GM12878 (cell line): ENCODE results near the gene DLGAP5. TPM values are rescaled to one million over a fixed set of nuclear protein-coding genes. Genes with fewer than 3 reads are reported as not detected.

Experiments
- ATAC-seq: fragments of 200-7000 bp; cut with Tn5 transposase; 3 replicates; pipeline ENCODE4 v1.9.1; 2020; ENCODE audit warnings: mild to moderate bottlenecking, moderate library complexity
- BruUV-seq: library from RNA; stranded (reverse); fragments of 400-500 nt; replicated peaks from 2 replicates; lab custom pipeline; 2021; lab: Mats Ljungman, UMichigan
- CTCF ChIA-PET: fragments of 300-600 bp; sonication (Branson Sonifier 250); formaldehyde crosslinking; extraction: SDS; loops from one replicate; lab custom pipeline; 2021; ENCODE audit warnings: inconsistent platforms; lab: Yijun Ruan, JAX
- POLR2A ChIA-PET: fragments of 350-600 bp; formaldehyde crosslinking; extraction: SDS; loops from one replicate; lab custom pipeline; 2021; ENCODE audit warnings: inconsistent platforms; lab: Charles Lee
- RAD21 ChIA-PET: fragments of 300-600 bp; sonication (Branson Sonifier 250); formaldehyde crosslinking; loops from one replicate; lab custom pipeline; 2023; ENCODE audit warnings: antibody characterized with exemption; ENCODE audit not compliant: unreplicated experiment; lab: Charles Lee
- SMC1A ChIA-PET: fragments of 300-600 bp; sonication (Branson Sonifier 250); formaldehyde crosslinking; loops from one replicate; lab custom pipeline; 2023; ENCODE audit not compliant: unreplicated experiment, uncharacterized antibody; lab: Charles Lee
- DNase-seq: peaks from one replicate; pipeline ENCODE4 v3.0.0-alpha.2; 2011; ENCODE audit warnings: low read depth, low spot score
- FAIRE-seq: peaks from 3 replicates; lab custom pipeline; 2011; peaks lifted over from hg19 to GRCh38; lab: Jason Lieb, UNC
- H2AFZ ChIP-seq: 2 replicates; pipeline ENCODE4 v1.6.0; 2011; ENCODE audit warnings: low read depth, low read length, control low read depth; ENCODE audit not compliant: control insufficient read depth
- H3K27ac ChIP-seq: 2 replicates; pipeline ENCODE4 v1.5.1; 2011; ENCODE audit warnings: control low read depth; ENCODE audit not compliant: control insufficient read depth, insufficient read depth
- H3K27me3 ChIP-seq, 2 experiments: replicated peaks in 1 of 2; 2 replicates each; pipeline versions ENCODE4 v1.6.0 to v1.6.1; 2011; ENCODE audit warnings: low read length in 1 of 2; ENCODE audit not compliant: control insufficient read depth in 2 of 2, insufficient read depth in 2 of 2
- H3K36me3 ChIP-seq, 2 experiments: 2 replicates each; pipeline ENCODE4 v1.5.1; 2011; ENCODE audit warnings: low read length in 1 of 2; ENCODE audit not compliant: control insufficient read depth in 2 of 2, insufficient read depth in 2 of 2
- H3K4me1 ChIP-seq: 2 replicates; pipeline ENCODE4 v1.6.1; 2011; ENCODE audit warnings: mild to moderate bottlenecking, low read length, moderate library complexity, mixed read lengths; ENCODE audit not compliant: control insufficient read depth, insufficient read depth
- H3K4me2 ChIP-seq: 2 replicates; pipeline ENCODE4 v1.6.0; 2011; ENCODE audit warnings: control low read depth; ENCODE audit not compliant: control insufficient read depth, insufficient read depth
- H3K4me3 ChIP-seq: fragments of 200-600 bp; sonication (generic); 2 replicates; pipeline ENCODE4 v1.5.1; 2016
- H3K79me2 ChIP-seq: 2 replicates; pipeline ENCODE4 v1.6.0; 2011; ENCODE audit warnings: low read length; ENCODE audit not compliant: control insufficient read depth, insufficient read depth
- H3K9ac ChIP-seq: 2 replicates; pipeline ENCODE4 v1.8.0; 2011; ENCODE audit warnings: low read length, control low read depth, mixed read lengths; ENCODE audit not compliant: control insufficient read depth, insufficient read depth
- H3K9me3 ChIP-seq: replicated peaks from 3 replicates; pipeline ENCODE4 v1.5.1; 2011; ENCODE audit warnings: mild to moderate bottlenecking, low read length; ENCODE audit not compliant: control insufficient read depth, insufficient read depth
- H4K20me1 ChIP-seq: 2 replicates; pipeline ENCODE4 v1.6.0; 2011; ENCODE audit not compliant: control insufficient read depth, insufficient read depth
- FOS ChIP-seq: IDR thresholded peaks from 3 replicates; pipeline ENCODE4 v1.6.1; 2011; ENCODE audit warnings: borderline replicate concordance; ENCODE audit not compliant: insufficient read length; ENCODE audit errors: extremely low read depth
- NBN ChIP-seq: fragments of 450-650 bp; IDR thresholded peaks from 2 replicates; pipeline ENCODE4 v1.6.1; 2016
- NFXL1 ChIP-seq: fragments of 450-650 bp; IDR thresholded peaks from 2 replicates; pipeline ENCODE4 v1.6.1; 2017; ENCODE audit warnings: antibody characterized with exemption, mild to moderate bottlenecking, borderline replicate concordance
- SUPT20H ChIP-seq: IDR thresholded peaks from 2 replicates; pipeline ENCODE4 v1.6.1; 2011; ENCODE audit warnings: low read depth, mild to moderate bottlenecking, low read length, moderate library complexity, borderline replicate concordance; ENCODE audit not compliant: control insufficient read depth
- TCF3 ChIP-seq: IDR thresholded peaks from 2 replicates; pipeline ENCODE4 v1.6.1; 2012; ENCODE audit warnings: low read depth, mild to moderate bottlenecking, low read length, borderline replicate concordance; ENCODE audit not compliant: insufficient read depth
- WRNIP1 ChIP-seq: IDR thresholded peaks from 2 replicates; pipeline ENCODE4 v1.6.1; 2011; ENCODE audit warnings: low read depth, low read length, improper control_type of control experiment, borderline replicate concordance
- WGBS: methylation state at CpG from one replicate; pipeline ENCODE4 v1.1.6; 2016; ENCODE audit warnings: low lambda C conversion rate; ENCODE audit not compliant: insufficient replicate concordance, insufficient coverage; ENCODE audit errors: missing lambda C conversion rate; 5-methylcytosine and 5-hydroxymethylcytosine counted together
- in situ Hi-C: fragments of 300-500 bp; cut with MboI; formaldehyde crosslinking; loops from 9 replicates; pipeline ENCODE4 v1.14.3; 2018; ENCODE audit warnings: mixed read lengths
- intact Hi-C: fragments of 100-400 bp; cut with micrococcal nuclease; formaldehyde crosslinking; loops from one replicate; pipeline ENCODE4 v1.14.2; 2022; ENCODE audit not compliant: unreplicated experiment
- polyA plus RNA-seq, 11 experiments: library from polyadenylated mRNA; depleted of rRNA in 4 of 11; unstranded in 6 of 11; stranded (reverse) in 5 of 11; fragments of >200 nt; fragmentation: Nextera tagmentation in 4 of 11; fragmentation: Illumina TruSeq in 1 of 11; extraction: Ambion mirVana in 4 of 11; extraction: Trizol in 1 of 11; gene quantifications; 1 replicate in 1 of 11; 2 replicates in 10 of 11; pipeline versions ENCODE4 v1.2.1 to v1.2.3, GENCODE V29; 2011 to 2016; ENCODE audit warnings: inconsistent platforms in 2 of 11, missing spikeins in 2 of 11, low read depth in 1 of 11
- total RNA-seq, 4 experiments: library from RNA; depleted of rRNA in 3 of 4; stranded (reverse); fragments of >200 nt in 3 of 4; fragmentation: Illumina TruSeq in 1 of 4; extraction: Trizol in 1 of 4; gene quantifications; 2 replicates each; pipeline versions ENCODE4 v1.2.1 to v1.2.3, GENCODE V29; 2013 to 2021
- TF ChIP-seq, protein P1 (sequence below): fragments of 450-650 bp; IDR thresholded peaks from 2 replicates; pipeline ENCODE4 v1.6.1; 2017; ENCODE audit warnings: borderline replicate concordance
- TF ChIP-seq, protein P2 (sequence below): fragments of 450-650 bp; IDR thresholded peaks from 2 replicates; pipeline ENCODE4 v1.6.1; 2017; ENCODE audit warnings: mild to moderate bottlenecking
- TF ChIP-seq, protein P3 (sequence below): fragments of 450-650 bp; formaldehyde crosslinking; IDR thresholded peaks from 2 replicates; pipeline ENCODE4 v1.4.0; 2022; ENCODE audit warnings: mild to moderate bottlenecking, moderate library complexity

Gene DLGAP5
- total and polyA plus RNA-seq, 10 of the 15 experiments (the other 5 are each of a cell fraction or from before 2014, with no cell fraction given) = 40.9 to 106 (median 67.6) TPM

DNA sequence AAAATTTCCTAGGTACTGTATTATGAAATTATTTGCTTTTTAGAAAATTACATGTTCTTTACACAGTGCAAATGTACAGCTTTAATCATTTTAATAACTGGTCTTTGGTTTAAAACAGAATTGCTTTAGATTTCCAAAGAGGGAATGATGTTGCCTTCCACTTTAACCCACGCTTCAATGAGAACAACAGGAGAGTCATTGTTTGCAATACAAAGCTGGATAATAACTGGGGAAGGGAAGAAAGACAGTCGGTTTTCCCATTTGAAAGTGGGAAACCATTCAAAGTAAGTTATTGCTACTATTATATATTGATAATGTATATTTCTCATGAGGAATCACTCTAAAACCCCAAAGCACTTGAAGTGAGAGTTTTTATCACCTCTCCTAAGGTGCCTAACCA lies 48.9 kb downstream of the DLGAP5 start:
- intact Hi-C loops = no loop called here
- no peak for TF ChIP-seq FOS
- TF ChIP-seq, all 136 proteins: peak for 0
- H3K27ac ChIP-seq = no peak overlapping the region
- H3K9ac ChIP-seq = no peak overlapping the region
- CTCF ChIA-PET = interaction anchor here (0.5 to 1.5 kb wide), 4 partner anchors 18 to 164 kb away, joined by 3 to 4 read pairs (median 3); no protein-coding TSS in a partner anchor
- ATAC-seq (no peak), FAIRE-seq (no peak), DNase-seq (no peak)
- in situ Hi-C loops = no loop called here
- no peaks in the 10 kb centered on the region for H3K9me3 ChIP-seq
- no TSS peak for BruUV-seq
- H3K79me2 ChIP-seq = no peaks in the 10 kb centered on the region
- 94% methylated on average over 2 of the region's 2 CpGs for WGBS
- POLR2A ChIA-PET = interaction anchor here (0.5 kb wide), 1 partner anchor 83 kb away, joined by 6 read pairs; no protein-coding TSS in a partner anchor
- H3K4me1 ChIP-seq = no peaks in the 10 kb centered on the region
- no peak overlapping the region for H3K4me2 ChIP-seq
- no peak overlapping the region for H2AFZ ChIP-seq
- H4K20me1 ChIP-seq = no peaks in the 10 kb centered on the region
- H3K4me3 ChIP-seq = no peak overlapping the region
- no peaks in the 10 kb centered on the region for H3K27me3 ChIP-seq
- peaks cover 8 to 19% of the 10 kb centered on the region in 2 experiments for H3K36me3 ChIP-seq
- SMC1A ChIA-PET = interaction anchor here (0.7 kb wide), 1 partner anchor 10 kb away, joined by 4 read pairs; no protein-coding TSS in a partner anchor
- RAD21 ChIA-PET = no interaction called here

DNA sequence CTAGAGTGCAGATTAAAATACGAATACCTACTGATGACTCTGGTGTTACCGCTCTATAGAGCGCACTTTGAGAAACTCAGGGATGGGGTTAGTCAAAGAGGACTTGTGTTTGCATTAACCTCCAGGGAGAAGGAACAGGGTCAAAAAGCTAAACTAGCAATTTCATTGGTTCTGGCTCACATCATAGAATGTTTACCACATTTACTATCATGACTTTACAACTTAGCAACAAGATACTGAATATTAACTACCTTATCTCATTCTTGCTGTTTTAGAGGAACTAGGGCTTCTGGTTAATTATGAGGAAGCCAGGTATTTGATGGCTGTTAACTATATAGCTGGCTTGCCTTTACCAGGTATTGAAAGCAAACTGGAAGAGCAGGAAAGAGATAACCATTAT lies 49.6 kb downstream of the DLGAP5 start:
- Histone ChIP-seq H3K36me3 (peaks cover 8 to 19% of the 10 kb centered on the region in 2 experiments), H3K9me3 (no peaks in the 10 kb centered on the region), H3K27me3 (no peaks in the 10 kb centered on the region), H3K79me2 (no peaks in the 10 kb centered on the region), H3K4me2 (no peak overlapping the region), H4K20me1 (no peaks in the 10 kb centered on the region), H3K27ac (no peak overlapping the region), H3K4me3 (no peak overlapping the region), H2AFZ (no peak overlapping the region), H3K9ac (no peak overlapping the region), H3K4me1 (no peaks in the 10 kb centered on the region)
- intact Hi-C loops = no loop called here
- SMC1A ChIA-PET = interaction anchor here (0.6 to 0.7 kb wide), 2 partner anchors 11 to 136 kb away, joined by 3 to 4 read pairs; no protein-coding TSS in a partner anchor
- DNase-seq = no peak
- FAIRE-seq = no peak
- in situ Hi-C loops = no loop called here
- no TSS peak for BruUV-seq
- 98% methylated on average over 3 of the region's 3 CpGs for WGBS
- POLR2A ChIA-PET = interaction anchor here (0.5 kb wide), 1 partner anchor 83 kb away, joined by 6 read pairs; no protein-coding TSS in a partner anchor
- no peak for ATAC-seq
- RAD21 ChIA-PET = no interaction called here
- CTCF ChIA-PET = interaction anchor here (0.5 to 1.5 kb wide), 4 partner anchors 19 to 163 kb away, joined by 3 to 4 read pairs (median 3); no protein-coding TSS in a partner anchor
- TF ChIP-seq, protein P1, sequence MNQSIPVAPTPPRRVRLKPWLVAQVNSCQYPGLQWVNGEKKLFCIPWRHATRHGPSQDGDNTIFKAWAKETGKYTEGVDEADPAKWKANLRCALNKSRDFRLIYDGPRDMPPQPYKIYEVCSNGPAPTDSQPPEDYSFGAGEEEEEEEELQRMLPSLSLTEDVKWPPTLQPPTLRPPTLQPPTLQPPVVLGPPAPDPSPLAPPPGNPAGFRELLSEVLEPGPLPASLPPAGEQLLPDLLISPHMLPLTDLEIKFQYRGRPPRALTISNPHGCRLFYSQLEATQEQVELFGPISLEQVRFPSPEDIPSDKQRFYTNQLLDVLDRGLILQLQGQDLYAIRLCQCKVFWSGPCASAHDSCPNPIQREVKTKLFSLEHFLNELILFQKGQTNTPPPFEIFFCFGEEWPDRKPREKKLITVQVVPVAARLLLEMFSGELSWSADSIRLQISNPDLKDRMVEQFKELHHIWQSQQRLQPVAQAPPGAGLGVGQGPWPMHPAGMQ = no peak
- no peak for TF ChIP-seq SUPT20H
- TF ChIP-seq, protein P2, sequence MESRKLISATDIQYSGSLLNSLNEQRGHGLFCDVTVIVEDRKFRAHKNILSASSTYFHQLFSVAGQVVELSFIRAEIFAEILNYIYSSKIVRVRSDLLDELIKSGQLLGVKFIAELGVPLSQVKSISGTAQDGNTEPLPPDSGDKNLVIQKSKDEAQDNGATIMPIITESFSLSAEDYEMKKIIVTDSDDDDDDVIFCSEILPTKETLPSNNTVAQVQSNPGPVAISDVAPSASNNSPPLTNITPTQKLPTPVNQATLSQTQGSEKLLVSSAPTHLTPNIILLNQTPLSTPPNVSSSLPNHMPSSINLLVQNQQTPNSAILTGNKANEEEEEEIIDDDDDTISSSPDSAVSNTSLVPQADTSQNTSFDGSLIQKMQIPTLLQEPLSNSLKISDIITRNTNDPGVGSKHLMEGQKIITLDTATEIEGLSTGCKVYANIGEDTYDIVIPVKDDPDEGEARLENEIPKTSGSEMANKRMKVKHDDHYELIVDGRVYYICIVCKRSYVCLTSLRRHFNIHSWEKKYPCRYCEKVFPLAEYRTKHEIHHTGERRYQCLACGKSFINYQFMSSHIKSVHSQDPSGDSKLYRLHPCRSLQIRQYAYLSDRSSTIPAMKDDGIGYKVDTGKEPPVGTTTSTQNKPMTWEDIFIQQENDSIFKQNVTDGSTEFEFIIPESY = no peak
- no peak for TF ChIP-seq TCF3
- no peak for TF ChIP-seq WRNIP1
- no peak for TF ChIP-seq NFXL1
- TF ChIP-seq, protein P3, sequence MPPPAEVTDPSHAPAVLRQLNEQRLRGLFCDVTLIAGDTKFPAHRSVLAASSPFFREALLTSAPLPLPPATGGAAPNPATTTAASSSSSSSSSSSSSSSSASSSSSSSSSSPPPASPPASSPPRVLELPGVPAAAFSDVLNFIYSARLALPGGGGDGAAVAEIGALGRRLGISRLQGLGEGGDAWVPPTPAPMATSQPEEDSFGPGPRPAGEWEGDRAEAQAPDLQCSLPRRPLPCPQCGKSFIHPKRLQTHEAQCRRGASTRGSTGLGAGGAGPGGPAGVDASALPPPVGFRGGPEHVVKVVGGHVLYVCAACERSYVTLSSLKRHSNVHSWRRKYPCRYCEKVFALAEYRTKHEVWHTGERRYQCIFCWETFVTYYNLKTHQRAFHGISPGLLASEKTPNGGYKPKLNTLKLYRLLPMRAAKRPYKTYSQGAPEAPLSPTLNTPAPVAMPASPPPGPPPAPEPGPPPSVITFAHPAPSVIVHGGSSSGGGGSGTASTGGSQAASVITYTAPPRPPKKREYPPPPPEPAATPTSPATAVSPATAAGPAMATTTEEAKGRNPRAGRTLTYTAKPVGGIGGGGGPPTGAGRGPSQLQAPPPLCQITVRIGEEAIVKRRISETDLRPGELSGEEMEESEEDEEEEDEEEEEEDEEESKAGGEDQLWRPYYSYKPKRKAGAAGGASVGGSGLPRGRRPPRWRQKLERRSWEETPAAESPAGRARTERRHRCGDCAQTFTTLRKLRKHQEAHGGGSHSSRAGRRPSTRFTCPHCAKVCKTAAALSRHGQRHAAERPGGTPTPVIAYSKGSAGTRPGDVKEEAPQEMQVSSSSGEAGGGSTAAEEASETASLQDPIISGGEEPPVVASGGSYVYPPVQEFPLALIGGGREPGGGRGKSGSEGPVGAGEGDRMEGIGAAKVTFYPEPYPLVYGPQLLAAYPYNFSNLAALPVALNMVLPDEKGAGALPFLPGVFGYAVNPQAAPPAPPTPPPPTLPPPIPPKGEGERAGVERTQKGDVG (CRISPR knock-in tag) = no peak
- no peak for TF ChIP-seq NBN
